GM23338 (cell line): Measurements from ENCODE around the gene NINL. TPM values are rescaled to one million over a fixed set of nuclear protein-coding genes. Genes with fewer than 3 reads are reported as not detected.

ENCODE experiments used
- ATAC-seq: fragments of 200-7000 bp; cut with Tn5 transposase; 3 replicates; pipeline ENCODE4 v1.9.1; 2020
- DNase-seq: peaks from one replicate; pipeline ENCODE4 v3.0.0-alpha.2; 2015; ENCODE audit warnings: low spot score
- H2AFZ ChIP-seq: fragments of 200-600 bp; sonication (generic); 2 replicates; pipeline ENCODE4 v1.8.0; 2016; ENCODE audit warnings: antibody characterized with exemption, mild to moderate bottlenecking, moderate library complexity
- H3F3A ChIP-seq: fragments of 200-600 bp; sonication (generic); replicated peaks from 2 replicates; pipeline ENCODE4 v1.8.0; 2017; ENCODE audit warnings: antibody characterized with exemption, mixed run types, low read depth
- H3K27ac ChIP-seq: fragments of 200-600 bp; sonication (generic); 2 replicates; pipeline ENCODE4 v1.6.1; 2016; ENCODE audit warnings: low read depth
- H3K27me3 ChIP-seq: fragments of 200-600 bp; sonication (generic); 2 replicates; pipeline ENCODE4 v1.8.0; 2016; ENCODE audit warnings: mild to moderate bottlenecking, mixed run types, moderate library complexity; ENCODE audit not compliant: insufficient read depth
- H3K36me3 ChIP-seq: fragments of 200-600 bp; sonication (generic); 2 replicates; pipeline ENCODE4 v1.8.0; 2016; ENCODE audit warnings: mild to moderate bottlenecking; ENCODE audit not compliant: insufficient read depth
- H3K4me1 ChIP-seq: fragments of 200-600 bp; sonication (generic); 2 replicates; pipeline ENCODE4 v1.8.0; 2016; ENCODE audit warnings: mild to moderate bottlenecking, moderate library complexity; ENCODE audit not compliant: insufficient read depth
- H3K4me2 ChIP-seq: fragments of 200-600 bp; sonication (generic); 2 replicates; pipeline ENCODE4 v1.7.1; 2017; ENCODE audit warnings: mixed run types
- H3K4me3 ChIP-seq: fragments of 200-600 bp; sonication (generic); 2 replicates; pipeline ENCODE4 v1.6.1; 2016; ENCODE audit warnings: mixed run types
- H3K79me2 ChIP-seq: fragments of 200-600 bp; sonication (generic); replicated peaks from 2 replicates; pipeline ENCODE4 v1.8.0; 2017; ENCODE audit warnings: mild to moderate bottlenecking; ENCODE audit not compliant: insufficient read depth
- H3K9me2 ChIP-seq: fragments of 200-600 bp; sonication (generic); 2 replicates; pipeline ENCODE4 v1.8.0; 2017; ENCODE audit not compliant: insufficient read depth
- H4K20me1 ChIP-seq: fragments of 200-600 bp; sonication (generic); replicated peaks from 2 replicates; pipeline ENCODE4 v1.8.0; 2017; ENCODE audit warnings: mild to moderate bottlenecking; ENCODE audit not compliant: insufficient read depth
- H3K27ac Mint-ChIP-seq: 2 replicates; pipeline ENCODE4 v1.8.0; 2020; ENCODE audit warnings: inconsistent platforms, mild to moderate bottlenecking, moderate library complexity, mixed read lengths
- H3K27me3 Mint-ChIP-seq: 3 replicates; pipeline ENCODE4 v1.8.0; 2022; ENCODE audit warnings: low read depth, mild to moderate bottlenecking, moderate library complexity, mixed read lengths, inconsistent platforms; ENCODE audit not compliant: insufficient read depth, poor library complexity
- H3K36me3 Mint-ChIP-seq: 3 replicates; pipeline ENCODE4 v1.8.0; 2021; ENCODE audit warnings: low read depth, mild to moderate bottlenecking, inconsistent platforms, moderate library complexity, mixed read lengths
- H3K4me1 Mint-ChIP-seq: 3 replicates; pipeline ENCODE4 v1.8.0; 2020; ENCODE audit warnings: mild to moderate bottlenecking, inconsistent platforms, mixed read lengths
- H3K4me3 Mint-ChIP-seq: 3 replicates; pipeline ENCODE4 v1.8.0; 2021; ENCODE audit warnings: moderate library complexity, mild to moderate bottlenecking, inconsistent platforms, mixed read lengths
- H3K9me3 Mint-ChIP-seq: 3 replicates; pipeline ENCODE4 v1.8.0; 2020; ENCODE audit warnings: moderate library complexity, mild to moderate bottlenecking, inconsistent platforms, mixed read lengths
- CREB1 ChIP-seq: fragments of 250-450 bp; sonication (Bioruptor Pico); IDR thresholded peaks from 2 replicates; pipeline ENCODE4 v1.5.0; 2020; ENCODE audit warnings: low read depth, mild to moderate bottlenecking, moderate library complexity
- EZH2 ChIP-seq: fragments of 200-600 bp; sonication (generic); IDR thresholded peaks from one replicate; pipeline ENCODE4 v1.8.0; 2017; ENCODE audit warnings: antibody characterized with exemption, mild to moderate bottlenecking, low read depth; ENCODE audit not compliant: unreplicated experiment
- EZH2phosphoT487 ChIP-seq: fragments of 200-600 bp; sonication (generic); IDR thresholded peaks from one replicate; pipeline ENCODE4 v1.8.1; 2018; ENCODE audit warnings: antibody characterized with exemption; ENCODE audit not compliant: unreplicated experiment
- JUNB ChIP-seq: IDR thresholded peaks from one replicate; pipeline ENCODE4 v1.6.1; 2016; ENCODE audit warnings: antibody characterized with exemption; ENCODE audit not compliant: unreplicated experiment
- NANOG ChIP-seq: IDR thresholded peaks from 2 replicates; pipeline ENCODE4 v1.6.1; 2016; ENCODE audit warnings: antibody characterized with exemption, borderline replicate concordance
- ZNF114 ChIP-seq: fragments of 250-450 bp; sonication (Bioruptor Pico); IDR thresholded peaks from 2 replicates; pipeline ENCODE4 v1.5.0; 2020; ENCODE audit warnings: mild to moderate bottlenecking, moderate library complexity
- ZNF331 ChIP-seq: fragments of 250-450 bp; sonication (Bioruptor Pico); IDR thresholded peaks from 2 replicates; pipeline ENCODE4 v1.5.0; 2020; ENCODE audit warnings: low read depth, mild to moderate bottlenecking, moderate library complexity
- polyA plus RNA-seq: library from polyadenylated mRNA; unstranded; fragments of >200 nt; fragmentation: Nextera tagmentation; extraction: Ambion mirVana; gene quantifications from 2 replicates; pipeline ENCODE4 v1.2.1, GENCODE V29; 2016
- total RNA-seq: library from RNA; depleted of rRNA; stranded (reverse); fragments of >200 nt; shearing (Covaris generic); gene quantifications from 2 replicates; pipeline ENCODE4 v1.2.3, GENCODE V29; 2014
- TF ChIP-seq, protein P1 (sequence below): IDR thresholded peaks from 2 replicates; pipeline ENCODE4 v1.6.1; 2016; ENCODE audit warnings: antibody characterized with exemption
- TF ChIP-seq, protein P2 (sequence below): IDR thresholded peaks from one replicate; pipeline ENCODE4 v1.6.1; 2018; ENCODE audit warnings: antibody characterized with exemption; ENCODE audit not compliant: unreplicated experiment
- TF ChIP-seq, protein P3 (sequence below), 2 experiments: fragments of 200-600 bp in 1 of 2; sonication (generic) in 1 of 2; conservative IDR thresholded peaks; 2 replicates each; pipeline versions ENCODE4 v1.5.1 to v1.6.1; 2016 to 2017; ENCODE audit warnings: antibody characterized with exemption in 2 of 2, low read depth in 2 of 2, mild to moderate bottlenecking in 2 of 2, moderate library complexity in 1 of 2

Gene NINL
- total and polyA plus RNA-seq, 2 experiments from 2014 or later: 18.0 to 31.2 TPM

GRCh38 chr20:25533920-25534700 lies 51.2 kb downstream of the NINL start:
- H3K9me2 ChIP-seq: no peaks in the 10 kb centered on the region
- H3K27me3 Mint-ChIP-seq: peaks cover 10% of the 10 kb centered on the region
- H3K79me2 ChIP-seq: peaks cover 72% of the 10 kb centered on the region
- H3K36me3 Mint-ChIP-seq: peaks cover 14% of the 10 kb centered on the region; the same call in 2 of the 3 replicates
- TF ChIP-seq, protein P1, sequence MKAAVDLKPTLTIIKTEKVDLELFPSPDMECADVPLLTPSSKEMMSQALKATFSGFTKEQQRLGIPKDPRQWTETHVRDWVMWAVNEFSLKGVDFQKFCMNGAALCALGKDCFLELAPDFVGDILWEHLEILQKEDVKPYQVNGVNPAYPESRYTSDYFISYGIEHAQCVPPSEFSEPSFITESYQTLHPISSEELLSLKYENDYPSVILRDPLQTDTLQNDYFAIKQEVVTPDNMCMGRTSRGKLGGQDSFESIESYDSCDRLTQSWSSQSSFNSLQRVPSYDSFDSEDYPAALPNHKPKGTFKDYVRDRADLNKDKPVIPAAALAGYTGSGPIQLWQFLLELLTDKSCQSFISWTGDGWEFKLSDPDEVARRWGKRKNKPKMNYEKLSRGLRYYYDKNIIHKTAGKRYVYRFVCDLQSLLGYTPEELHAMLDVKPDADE: no peak
- TF ChIP-seq ZNF331 (no peak), CREB1 (CRISPR knock-in tag) (no peak), JUNB (no peak), ZNF114 (CRISPR knock-in tag) (no peak), NANOG (no peak)
- TF ChIP-seq, protein P2, sequence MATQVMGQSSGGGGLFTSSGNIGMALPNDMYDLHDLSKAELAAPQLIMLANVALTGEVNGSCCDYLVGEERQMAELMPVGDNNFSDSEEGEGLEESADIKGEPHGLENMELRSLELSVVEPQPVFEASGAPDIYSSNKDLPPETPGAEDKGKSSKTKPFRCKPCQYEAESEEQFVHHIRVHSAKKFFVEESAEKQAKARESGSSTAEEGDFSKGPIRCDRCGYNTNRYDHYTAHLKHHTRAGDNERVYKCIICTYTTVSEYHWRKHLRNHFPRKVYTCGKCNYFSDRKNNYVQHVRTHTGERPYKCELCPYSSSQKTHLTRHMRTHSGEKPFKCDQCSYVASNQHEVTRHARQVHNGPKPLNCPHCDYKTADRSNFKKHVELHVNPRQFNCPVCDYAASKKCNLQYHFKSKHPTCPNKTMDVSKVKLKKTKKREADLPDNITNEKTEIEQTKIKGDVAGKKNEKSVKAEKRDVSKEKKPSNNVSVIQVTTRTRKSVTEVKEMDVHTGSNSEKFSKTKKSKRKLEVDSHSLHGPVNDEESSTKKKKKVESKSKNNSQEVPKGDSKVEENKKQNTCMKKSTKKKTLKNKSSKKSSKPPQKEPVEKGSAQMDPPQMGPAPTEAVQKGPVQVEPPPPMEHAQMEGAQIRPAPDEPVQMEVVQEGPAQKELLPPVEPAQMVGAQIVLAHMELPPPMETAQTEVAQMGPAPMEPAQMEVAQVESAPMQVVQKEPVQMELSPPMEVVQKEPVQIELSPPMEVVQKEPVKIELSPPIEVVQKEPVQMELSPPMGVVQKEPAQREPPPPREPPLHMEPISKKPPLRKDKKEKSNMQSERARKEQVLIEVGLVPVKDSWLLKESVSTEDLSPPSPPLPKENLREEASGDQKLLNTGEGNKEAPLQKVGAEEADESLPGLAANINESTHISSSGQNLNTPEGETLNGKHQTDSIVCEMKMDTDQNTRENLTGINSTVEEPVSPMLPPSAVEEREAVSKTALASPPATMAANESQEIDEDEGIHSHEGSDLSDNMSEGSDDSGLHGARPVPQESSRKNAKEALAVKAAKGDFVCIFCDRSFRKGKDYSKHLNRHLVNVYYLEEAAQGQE: no peak
- peaks cover 3% of the 10 kb centered on the region; the same call in 2 of the 3 replicates for H3K9me3 Mint-ChIP-seq
- H3K4me1 ChIP-seq: peaks cover 28% of the 10 kb centered on the region
- DNase-seq (no peak), ATAC-seq (no peak)
- no peak overlapping the region for H2AFZ ChIP-seq
- H3K27me3 ChIP-seq: no peaks in the 10 kb centered on the region
- H3K27ac ChIP-seq: no peak overlapping the region
- H3K36me3 ChIP-seq: 0 out of 2 replicates have a peak, but pooled peaks cover 6% of the 10 kb centered on the region
- no peaks in the 10 kb centered on the region for H3F3A ChIP-seq
- H3K27ac Mint-ChIP-seq: peak overlapping the region; percentile 68
- no peak overlapping the region for H3K4me2 ChIP-seq
- no peak overlapping the region for H3K4me3 ChIP-seq
- H4K20me1 ChIP-seq: peaks cover 19% of the 10 kb centered on the region
- H3K4me1 Mint-ChIP-seq: peaks cover 66% of the 10 kb centered on the region
- H3K4me3 Mint-ChIP-seq: no peak overlapping the region; the same call in 2 of the 3 replicates

GRCh38 chr20:25532971-25533391 lies 52.4 kb downstream of the NINL start:
- H3F3A ChIP-seq: no peaks in the 10 kb centered on the region
- Mint-ChIP-seq H3K4me3 (no peak overlapping the region; the same call in 2 of the 3 replicates), H3K27me3 (peaks cover 10% of the 10 kb centered on the region), H3K27ac (peak overlapping the region; percentile 87), H3K4me1 (peaks cover 63% of the 10 kb centered on the region), H3K36me3 (peaks cover 14% of the 10 kb centered on the region; the same call in 2 of the 3 replicates), H3K9me3 (peaks cover 3% of the 10 kb centered on the region; the same call in 2 of the 3 replicates)
- H3K36me3 ChIP-seq: 0 out of 2 replicates have a peak, but pooled peaks cover 6% of the 10 kb centered on the region
- ATAC-seq: peak; percentile 15
- H3K4me2 ChIP-seq: no peak overlapping the region
- no peak overlapping the region for H2AFZ ChIP-seq
- no peak overlapping the region for H3K4me3 ChIP-seq
- H3K9me2 ChIP-seq: no peaks in the 10 kb centered on the region
- peaks cover 24% of the 10 kb centered on the region for H4K20me1 ChIP-seq
- DNase-seq: no peak
- no peak overlapping the region for H3K27ac ChIP-seq
- peaks cover 77% of the 10 kb centered on the region for H3K79me2 ChIP-seq
- peaks cover 28% of the 10 kb centered on the region for H3K4me1 ChIP-seq
- no peaks in the 10 kb centered on the region for H3K27me3 ChIP-seq
- TF ChIP-seq CREB1 (CRISPR knock-in tag): no peak
- TF ChIP-seq, protein P2: no peak
- no peak for TF ChIP-seq EZH2
- no peak for TF ChIP-seq ZNF331
- TF ChIP-seq, protein P3, sequence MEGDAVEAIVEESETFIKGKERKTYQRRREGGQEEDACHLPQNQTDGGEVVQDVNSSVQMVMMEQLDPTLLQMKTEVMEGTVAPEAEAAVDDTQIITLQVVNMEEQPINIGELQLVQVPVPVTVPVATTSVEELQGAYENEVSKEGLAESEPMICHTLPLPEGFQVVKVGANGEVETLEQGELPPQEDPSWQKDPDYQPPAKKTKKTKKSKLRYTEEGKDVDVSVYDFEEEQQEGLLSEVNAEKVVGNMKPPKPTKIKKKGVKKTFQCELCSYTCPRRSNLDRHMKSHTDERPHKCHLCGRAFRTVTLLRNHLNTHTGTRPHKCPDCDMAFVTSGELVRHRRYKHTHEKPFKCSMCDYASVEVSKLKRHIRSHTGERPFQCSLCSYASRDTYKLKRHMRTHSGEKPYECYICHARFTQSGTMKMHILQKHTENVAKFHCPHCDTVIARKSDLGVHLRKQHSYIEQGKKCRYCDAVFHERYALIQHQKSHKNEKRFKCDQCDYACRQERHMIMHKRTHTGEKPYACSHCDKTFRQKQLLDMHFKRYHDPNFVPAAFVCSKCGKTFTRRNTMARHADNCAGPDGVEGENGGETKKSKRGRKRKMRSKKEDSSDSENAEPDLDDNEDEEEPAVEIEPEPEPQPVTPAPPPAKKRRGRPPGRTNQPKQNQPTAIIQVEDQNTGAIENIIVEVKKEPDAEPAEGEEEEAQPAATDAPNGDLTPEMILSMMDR (conservative IDR thresholded peaks at IDR 0.05; ENCODE audit: low read depth in 2 of 2): no peak
- no peak for TF ChIP-seq NANOG
- TF ChIP-seq EZH2phosphoT487: no peak
